Nephron (organoid): ENCODE results near the gene GRIA4.

ENCODE experiments used
- H3K27ac Mint-ChIP-seq, 3 experiments: 2 replicates each; pipeline ENCODE4 v1.8.0; 2020; ENCODE audit warnings: mixed read lengths in 3 of 3, mild to moderate bottlenecking in 2 of 3, moderate library complexity in 1 of 3
- H3K27me3 Mint-ChIP-seq: 2 replicates; pipeline ENCODE4 v1.8.0; 2021; ENCODE audit warnings: low read depth, mild to moderate bottlenecking, moderate library complexity, mixed read lengths
- H3K36me3 Mint-ChIP-seq: 2 replicates; pipeline ENCODE4 v1.8.0; 2020; ENCODE audit warnings: low read depth, mixed read lengths
- H3K4me1 Mint-ChIP-seq: 2 replicates; pipeline ENCODE4 v1.8.0; 2020; ENCODE audit warnings: mixed read lengths
- H3K4me3 Mint-ChIP-seq, 3 experiments: 2 replicates each; pipeline ENCODE4 v1.8.0; 2020; ENCODE audit warnings: mild to moderate bottlenecking in 3 of 3, mixed read lengths in 3 of 3, moderate library complexity in 2 of 3
- H3K9me3 Mint-ChIP-seq: 2 replicates; pipeline ENCODE4 v1.8.0; 2020; ENCODE audit warnings: mixed read lengths
- TF ChIP-seq, protein P1 (sequence below), 3 experiments: fragments of 200-600 bp; sonication (generic); IDR thresholded peaks; one replicate each; pipeline ENCODE4 v1.5.0; 2021; ENCODE audit warnings: antibody characterized with exemption in 3 of 3; ENCODE audit not compliant: unreplicated experiment in 3 of 3

The GRIA4 gene

DNA sequence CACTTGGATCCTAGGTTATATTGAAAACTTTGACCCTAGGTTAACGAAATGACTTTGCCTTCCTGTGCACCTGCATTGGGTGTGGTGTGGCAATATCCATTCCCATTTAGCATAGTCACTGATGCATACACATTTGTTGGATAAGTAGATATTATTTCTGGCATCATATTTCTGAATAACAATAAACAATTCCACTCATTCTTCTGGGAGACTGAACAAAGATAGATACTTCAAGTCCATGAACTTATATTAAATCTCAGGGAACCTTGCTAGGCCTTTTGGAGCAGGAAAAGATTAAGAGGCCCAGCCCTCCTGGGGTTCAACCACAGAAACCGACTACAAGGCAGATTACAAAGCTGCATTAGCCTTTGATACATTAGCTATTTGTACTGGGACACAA is 293.2 kb downstream of the GRIA4 start:
- Mint-ChIP-seq H3K27me3 (no peaks in the 10 kb centered on the region), H3K4me1 (no peaks in the 10 kb centered on the region), H3K4me3 (no peak overlapping the region), H3K27ac (no peak overlapping the region), H3K36me3 (no peaks in the 10 kb centered on the region), H3K9me3 (no peaks in the 10 kb centered on the region)
- TF ChIP-seq, protein P1, sequence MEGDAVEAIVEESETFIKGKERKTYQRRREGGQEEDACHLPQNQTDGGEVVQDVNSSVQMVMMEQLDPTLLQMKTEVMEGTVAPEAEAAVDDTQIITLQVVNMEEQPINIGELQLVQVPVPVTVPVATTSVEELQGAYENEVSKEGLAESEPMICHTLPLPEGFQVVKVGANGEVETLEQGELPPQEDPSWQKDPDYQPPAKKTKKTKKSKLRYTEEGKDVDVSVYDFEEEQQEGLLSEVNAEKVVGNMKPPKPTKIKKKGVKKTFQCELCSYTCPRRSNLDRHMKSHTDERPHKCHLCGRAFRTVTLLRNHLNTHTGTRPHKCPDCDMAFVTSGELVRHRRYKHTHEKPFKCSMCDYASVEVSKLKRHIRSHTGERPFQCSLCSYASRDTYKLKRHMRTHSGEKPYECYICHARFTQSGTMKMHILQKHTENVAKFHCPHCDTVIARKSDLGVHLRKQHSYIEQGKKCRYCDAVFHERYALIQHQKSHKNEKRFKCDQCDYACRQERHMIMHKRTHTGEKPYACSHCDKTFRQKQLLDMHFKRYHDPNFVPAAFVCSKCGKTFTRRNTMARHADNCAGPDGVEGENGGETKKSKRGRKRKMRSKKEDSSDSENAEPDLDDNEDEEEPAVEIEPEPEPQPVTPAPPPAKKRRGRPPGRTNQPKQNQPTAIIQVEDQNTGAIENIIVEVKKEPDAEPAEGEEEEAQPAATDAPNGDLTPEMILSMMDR (IDR thresholded peaks at IDR 0.05; ENCODE audit: unreplicated experiment in 3 of 3): no peak

DNA sequence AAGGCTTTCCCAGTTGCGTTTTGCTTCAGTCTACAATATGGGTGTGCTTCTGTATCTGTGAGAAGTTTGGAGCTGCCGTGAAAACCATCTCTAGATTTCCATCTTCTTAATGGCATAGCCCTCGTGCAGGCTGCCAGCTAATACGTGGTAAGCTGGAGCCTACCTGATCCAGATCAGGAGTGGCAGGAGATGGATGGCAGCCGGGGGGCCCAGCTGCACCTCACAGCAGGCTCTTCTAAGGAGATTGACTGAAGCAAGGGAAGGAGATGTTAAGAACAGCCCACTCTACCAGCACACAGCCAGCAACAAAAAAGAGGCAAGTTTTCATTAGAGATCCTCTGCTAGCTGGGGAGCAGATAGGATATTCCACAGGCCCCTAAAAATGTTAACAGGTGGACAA is 296.6 kb downstream of the GRIA4 start:
- no peak overlapping the region for H3K4me3 Mint-ChIP-seq
- H3K36me3 Mint-ChIP-seq: no peaks in the 10 kb centered on the region
- TF ChIP-seq, protein P1 (IDR thresholded peaks at IDR 0.05; ENCODE audit: unreplicated experiment in 3 of 3): no peak
- no peaks in the 10 kb centered on the region for H3K27me3 Mint-ChIP-seq
- no peak overlapping the region for H3K27ac Mint-ChIP-seq
- H3K4me1 Mint-ChIP-seq: no peaks in the 10 kb centered on the region
- H3K9me3 Mint-ChIP-seq: no peaks in the 10 kb centered on the region

DNA sequence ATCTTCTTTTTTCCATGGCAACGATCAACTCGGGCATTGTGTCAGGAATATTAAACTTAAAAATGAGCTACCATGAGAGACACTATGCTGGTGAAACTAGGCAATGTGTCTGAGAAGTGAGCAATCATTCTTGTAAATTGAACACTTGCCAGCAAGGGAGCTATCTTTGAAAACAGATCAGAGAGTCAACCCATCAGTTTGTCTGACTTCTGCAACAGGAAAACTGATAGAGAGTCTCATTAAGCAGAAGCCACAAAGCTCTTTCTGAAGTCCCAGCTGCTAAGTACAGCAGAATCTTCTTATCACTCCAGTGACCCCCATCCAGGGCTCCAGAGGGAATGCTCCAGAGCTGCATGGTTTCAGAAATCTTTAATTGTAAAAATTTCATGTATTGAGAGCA is 297.4 kb downstream of the GRIA4 start:
- TF ChIP-seq, protein P1 (IDR thresholded peaks at IDR 0.05; ENCODE audit: unreplicated experiment in 3 of 3): no peak
- Mint-ChIP-seq H3K4me3 (no peak overlapping the region), H3K4me1 (no peaks in the 10 kb centered on the region), H3K27me3 (no peaks in the 10 kb centered on the region), H3K36me3 (no peaks in the 10 kb centered on the region), H3K9me3 (no peaks in the 10 kb centered on the region), H3K27ac (no peak overlapping the region)

DNA sequence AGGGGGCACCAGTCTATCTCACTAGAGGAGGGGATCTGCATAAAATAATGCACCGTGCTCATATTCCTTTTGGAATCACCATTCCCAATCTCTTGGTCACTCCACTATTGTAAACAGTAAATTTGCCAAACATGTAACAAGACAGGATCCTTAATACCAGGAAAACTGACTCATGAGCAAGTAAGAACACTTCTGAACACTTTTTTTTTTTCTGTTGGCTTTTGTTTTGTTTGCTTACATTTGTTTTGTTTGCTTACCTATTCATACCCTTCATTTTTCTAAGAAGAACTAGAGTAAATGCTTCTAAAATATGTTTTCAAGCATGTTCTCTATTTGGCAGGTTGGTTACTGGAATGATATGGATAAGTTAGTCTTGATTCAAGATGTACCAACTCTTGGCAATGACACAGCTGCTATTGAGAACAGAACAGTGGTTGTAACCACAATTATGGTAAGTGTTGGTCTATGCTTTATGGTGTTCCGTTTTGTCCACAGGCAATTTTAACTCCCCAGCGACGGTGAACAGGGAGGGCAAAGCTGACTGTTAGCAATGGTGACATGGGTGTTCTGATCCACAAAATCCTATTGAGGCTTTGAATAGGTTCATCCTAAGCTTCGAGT is 300.3 kb downstream of the GRIA4 start:
- H3K4me1 Mint-ChIP-seq: no peaks in the 10 kb centered on the region

DNA sequence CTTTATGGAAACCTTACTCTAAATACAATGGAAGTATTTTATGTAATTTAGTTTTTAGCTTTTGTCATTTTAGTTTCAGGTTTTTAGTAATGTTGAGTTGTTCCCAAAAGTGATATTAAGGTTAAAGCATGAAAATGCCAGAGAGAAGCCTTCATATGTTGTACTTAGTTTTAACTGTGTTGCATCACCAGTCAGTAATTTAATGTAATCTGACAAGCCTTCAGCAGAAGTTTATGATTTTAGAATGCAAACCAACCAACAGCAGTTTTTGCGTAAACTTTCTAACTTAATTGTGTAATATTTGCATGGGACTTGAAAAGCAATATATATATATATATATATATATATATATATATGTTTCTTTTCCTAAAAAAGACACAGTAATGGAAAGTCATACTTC is 301.6 kb downstream of the GRIA4 start:
- H3K9me3 Mint-ChIP-seq: no peaks in the 10 kb centered on the region
- H3K4me3 Mint-ChIP-seq: no peak overlapping the region
- H3K27ac Mint-ChIP-seq: no peak overlapping the region
- H3K36me3 Mint-ChIP-seq: no peaks in the 10 kb centered on the region
- TF ChIP-seq, protein P1 (IDR thresholded peaks at IDR 0.05; ENCODE audit: unreplicated experiment in 3 of 3): no peak
- no peaks in the 10 kb centered on the region for H3K27me3 Mint-ChIP-seq
- no peaks in the 10 kb centered on the region for H3K4me1 Mint-ChIP-seq

More for the DNA sequence above, 300.3 kb downstream of the GRIA4 start:
- Mint-ChIP-seq H3K36me3 (no peaks in the 10 kb centered on the region), H3K27ac (no peak overlapping the region), H3K4me3 (no peak overlapping the region), H3K27me3 (no peaks in the 10 kb centered on the region), H3K9me3 (no peaks in the 10 kb centered on the region)
- TF ChIP-seq, protein P1 (IDR thresholded peaks at IDR 0.05; ENCODE audit: unreplicated experiment in 3 of 3): no peak

DNA sequence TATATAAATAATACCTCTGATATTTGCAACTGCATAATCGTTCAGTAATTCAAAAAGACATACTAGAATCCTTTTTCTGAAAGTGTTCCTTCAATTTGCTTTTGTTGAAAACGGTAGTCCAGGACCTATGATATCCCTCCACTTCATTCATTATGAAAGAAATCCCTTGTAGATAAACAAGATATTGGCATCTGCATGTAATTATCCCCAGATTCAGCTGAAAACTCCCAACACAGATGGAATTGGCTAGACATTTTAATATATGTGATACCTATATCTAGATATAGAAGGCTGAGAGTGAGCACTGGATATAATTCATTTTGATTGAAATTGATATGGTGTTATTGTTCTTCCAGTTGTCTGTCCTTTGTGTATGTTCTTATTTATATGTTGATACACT is 302.8 kb downstream of the GRIA4 start:
- no peaks in the 10 kb centered on the region for H3K36me3 Mint-ChIP-seq
- no peaks in the 10 kb centered on the region for H3K4me1 Mint-ChIP-seq
- TF ChIP-seq, protein P1 (IDR thresholded peaks at IDR 0.05; ENCODE audit: unreplicated experiment in 3 of 3): no peak
- no peak overlapping the region for H3K4me3 Mint-ChIP-seq
- no peaks in the 10 kb centered on the region for H3K9me3 Mint-ChIP-seq
- H3K27me3 Mint-ChIP-seq: no peaks in the 10 kb centered on the region
- H3K27ac Mint-ChIP-seq: no peak overlapping the region
